HG03571 (cell line): ENCODE data around the gene LRMDA.

Experiments used
- ATAC-seq: cut with Tn5 transposase; IDR thresholded peaks from one replicate; pipeline ENCODE4 v1.9.1; 2021; ENCODE audit not compliant: unreplicated experiment

LRMDA gene

DNA sequence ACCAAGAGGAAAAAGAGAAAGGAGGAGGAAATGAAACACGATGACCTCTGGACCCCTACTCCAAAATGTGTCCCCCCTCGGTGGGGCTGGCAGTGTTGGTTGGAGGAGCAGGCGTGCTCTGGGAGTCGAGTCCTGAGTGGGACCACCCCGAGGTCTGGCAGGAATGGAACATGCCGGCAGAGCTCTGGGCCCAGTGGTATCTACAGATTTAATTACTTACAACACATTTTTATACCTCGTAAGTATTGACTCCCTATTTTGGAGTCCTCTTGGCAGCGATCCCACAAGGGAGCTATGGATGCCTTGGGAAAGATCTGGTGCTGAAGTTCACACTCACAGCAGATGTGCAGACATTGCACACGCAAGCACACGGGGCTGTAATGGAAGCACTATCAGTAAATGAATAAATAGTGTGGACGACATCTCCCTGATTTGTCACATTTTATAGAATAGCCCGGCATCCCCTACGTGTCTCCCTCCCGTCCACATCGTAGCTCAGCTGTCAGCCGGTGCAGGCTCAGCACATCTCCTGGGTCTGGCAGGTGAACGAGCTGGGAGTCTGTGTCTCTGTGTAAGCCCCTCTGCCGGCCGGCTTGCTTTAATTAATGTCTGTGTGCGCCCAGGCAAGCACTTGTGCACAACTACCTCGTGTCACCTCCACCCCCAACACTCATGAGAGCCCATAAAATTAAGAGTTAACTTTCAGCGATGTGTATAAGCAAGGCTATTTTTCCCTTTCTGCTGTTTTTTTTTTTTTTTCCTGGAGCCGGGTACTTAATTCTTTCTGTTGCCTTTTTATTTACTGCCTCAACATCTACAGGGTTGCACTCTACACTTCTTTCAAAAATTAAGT is 603.2 kb downstream of the LRMDA start:
- no peak for ATAC-seq

DNA sequence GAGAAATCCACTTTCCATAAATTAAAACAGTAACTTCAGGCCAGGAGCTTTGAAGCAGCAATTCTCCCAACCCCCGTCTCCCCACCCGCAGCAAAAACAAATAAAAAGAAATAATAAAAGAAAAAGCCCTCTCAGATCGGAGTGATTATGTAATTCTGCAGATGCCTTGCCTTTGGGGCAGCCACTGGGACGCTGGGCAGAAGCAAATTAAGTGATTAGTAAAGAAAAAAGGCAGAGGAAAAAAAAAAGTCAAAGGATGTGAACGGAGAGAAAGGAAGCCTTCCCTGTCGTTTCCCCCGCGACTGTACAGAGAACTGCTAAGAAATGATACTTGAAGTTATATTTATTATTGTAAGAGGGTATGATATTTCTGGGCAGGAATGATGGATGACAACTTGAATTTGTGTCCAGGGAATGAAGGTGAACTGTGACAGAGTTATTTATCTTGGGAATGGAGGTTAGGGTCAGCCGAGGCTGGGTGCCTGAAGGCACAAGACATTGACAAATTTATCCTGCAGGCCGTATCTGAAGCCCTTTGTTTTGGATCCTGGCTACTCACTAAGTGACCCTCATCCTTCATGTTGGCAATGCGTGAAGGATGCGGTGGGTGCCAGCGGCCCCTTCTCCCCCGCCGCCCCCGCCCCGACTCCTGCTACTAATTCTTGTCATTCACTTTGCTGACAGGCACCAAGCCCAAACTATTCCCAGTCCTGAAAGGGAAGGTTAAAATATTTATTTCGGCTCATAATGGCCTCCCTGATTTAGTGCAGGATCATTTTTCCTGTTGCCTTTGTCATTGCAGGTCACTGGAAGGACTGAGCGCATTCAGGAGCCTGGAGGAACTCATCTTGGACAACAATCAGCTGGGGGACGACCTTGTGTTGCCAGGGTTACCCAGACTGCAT is 604.0 kb downstream of the LRMDA start:
- no peak for ATAC-seq

DNA sequence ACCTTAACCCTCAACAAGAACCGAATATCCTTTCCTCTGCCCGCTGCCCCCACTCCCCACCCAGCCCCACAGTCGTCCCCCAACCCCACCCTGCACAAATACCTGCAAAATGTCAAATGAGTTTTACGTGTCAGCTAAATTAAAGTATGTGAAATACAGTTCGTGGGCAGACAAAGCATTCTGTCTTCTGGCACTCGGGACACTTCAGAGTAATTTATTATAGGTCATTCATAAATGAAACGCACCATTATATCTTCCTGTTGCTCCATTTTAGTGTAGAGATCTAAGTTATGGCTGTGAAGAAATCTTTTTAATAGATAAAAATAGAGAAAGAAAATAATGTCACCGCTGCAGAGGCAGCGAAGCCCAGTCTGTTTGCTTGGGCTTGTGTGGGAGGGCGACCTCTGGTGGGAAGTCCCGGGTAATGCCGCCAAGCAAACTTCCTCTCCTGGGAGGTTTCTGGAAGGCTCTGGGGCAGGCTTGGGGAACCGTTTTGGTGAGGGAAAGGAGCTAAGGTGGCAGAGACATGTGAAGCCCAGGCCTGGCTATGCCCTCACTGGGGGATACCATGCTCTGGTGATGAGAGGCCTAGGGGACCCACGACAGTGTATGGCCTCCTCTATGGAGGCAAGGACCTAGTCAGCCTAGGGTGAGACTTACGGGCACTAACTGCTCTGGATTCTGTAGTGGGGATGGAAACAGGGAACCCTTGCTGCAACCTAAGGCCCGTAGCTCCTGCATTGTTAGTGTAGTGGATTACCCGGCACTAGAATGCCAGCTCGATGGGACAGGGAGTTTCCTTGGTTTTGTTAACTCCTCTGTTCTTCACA is 604.9 kb downstream of the LRMDA start:
- peak; percentile 85 for ATAC-seq

DNA sequence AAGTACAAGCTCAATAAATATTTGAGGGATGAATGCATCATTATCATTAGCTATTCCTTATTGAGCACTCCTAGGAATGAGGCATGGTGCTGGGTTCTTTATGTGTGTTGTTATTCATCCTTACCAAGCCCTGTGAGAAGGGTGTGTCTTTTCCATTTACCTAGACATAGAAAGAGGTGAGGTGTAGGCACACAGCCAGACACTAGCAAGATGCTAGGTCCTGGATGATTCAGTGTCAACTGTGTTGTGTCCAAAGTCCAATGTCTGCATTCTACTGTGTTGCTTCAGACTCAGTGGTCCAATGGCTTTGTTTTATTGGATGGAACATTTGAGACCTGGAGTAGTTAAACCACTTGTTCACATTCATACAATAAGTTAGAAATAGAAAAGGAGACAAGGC is 605.5 kb downstream of the LRMDA start:
- no peak for ATAC-seq

DNA sequence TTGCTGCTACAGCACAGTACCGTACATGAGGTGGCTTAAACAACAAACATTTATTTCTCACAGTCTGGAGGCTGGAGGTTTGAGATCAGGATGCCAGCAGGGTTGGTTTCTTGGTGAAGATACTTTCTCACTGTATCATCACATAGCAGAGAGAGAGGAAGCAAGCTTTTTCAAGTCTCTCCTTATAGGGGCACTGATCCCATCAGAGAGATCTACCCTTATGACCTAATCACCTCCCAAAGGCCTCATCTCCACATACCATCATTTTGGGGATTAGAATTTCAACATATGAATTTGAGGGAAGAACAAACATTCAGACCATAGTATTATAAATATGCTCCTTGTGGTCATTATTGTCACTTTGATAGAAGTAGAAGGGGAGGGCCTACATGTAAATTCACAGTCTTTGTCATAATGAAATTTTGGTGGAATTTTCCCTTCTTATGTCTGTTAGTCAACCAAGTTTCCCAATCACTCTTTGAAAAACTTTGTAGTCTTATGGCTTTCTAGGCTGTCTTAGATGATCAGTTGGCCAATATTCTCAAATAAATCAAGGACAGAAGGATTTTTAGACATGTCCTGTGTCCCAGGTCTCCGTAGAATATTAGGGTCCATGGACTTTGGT is 606.2 kb downstream of the LRMDA start:
- ATAC-seq = no peak

DNA sequence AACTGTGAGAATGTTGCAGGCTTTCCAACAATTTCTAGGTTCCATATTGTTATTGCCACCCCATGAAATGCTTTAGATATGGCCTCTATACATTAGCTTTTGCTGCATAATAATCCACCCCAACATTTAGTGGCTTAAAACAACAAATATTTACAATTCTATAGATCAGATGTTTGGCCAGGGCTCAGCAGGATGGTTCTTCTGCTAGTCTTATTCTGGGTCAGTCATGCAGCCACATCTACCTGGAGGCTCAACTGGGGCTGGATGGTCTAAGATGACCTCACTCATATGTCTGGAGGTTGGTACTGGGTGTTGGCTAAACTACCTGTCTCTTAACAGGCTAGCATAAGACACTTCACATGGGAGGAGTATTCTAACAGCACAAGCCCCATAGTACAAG is 607.3 kb downstream of the LRMDA start:
- ATAC-seq = no peak

DNA sequence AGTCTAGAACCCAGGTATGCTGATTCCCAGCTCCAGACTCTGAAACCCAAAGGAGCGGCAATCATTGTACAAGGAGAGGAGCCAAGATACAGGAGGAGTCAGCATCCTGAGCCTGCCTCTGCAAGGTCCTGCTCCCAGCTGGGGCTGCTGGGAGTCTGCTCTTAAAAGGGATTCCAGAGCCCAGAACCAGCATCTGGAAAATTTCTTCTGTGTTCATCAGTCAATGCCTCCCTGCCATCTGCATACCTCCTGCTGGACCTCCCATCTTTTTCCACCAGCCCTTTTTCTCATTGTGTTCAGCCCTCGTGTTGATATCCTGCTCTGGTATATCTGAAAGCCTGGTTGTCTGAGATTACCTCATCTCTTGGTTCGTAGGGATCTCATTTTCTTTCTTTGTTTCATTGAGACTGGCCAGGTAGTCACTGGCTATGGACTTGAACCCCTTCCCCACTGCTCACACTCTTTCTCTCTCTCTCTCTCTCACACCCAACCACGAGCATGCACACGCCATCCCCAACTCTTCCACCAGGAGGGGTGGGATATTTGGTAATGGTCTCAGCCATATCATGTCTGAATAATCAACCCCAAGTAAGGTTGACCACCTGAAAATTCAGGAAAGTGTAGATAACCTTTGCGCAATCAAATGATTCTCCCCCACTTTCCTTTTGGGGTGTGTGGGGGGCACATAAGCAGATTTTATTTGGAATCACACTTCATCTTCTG is 608.8 kb downstream of the LRMDA start:
- no peak for ATAC-seq

DNA sequence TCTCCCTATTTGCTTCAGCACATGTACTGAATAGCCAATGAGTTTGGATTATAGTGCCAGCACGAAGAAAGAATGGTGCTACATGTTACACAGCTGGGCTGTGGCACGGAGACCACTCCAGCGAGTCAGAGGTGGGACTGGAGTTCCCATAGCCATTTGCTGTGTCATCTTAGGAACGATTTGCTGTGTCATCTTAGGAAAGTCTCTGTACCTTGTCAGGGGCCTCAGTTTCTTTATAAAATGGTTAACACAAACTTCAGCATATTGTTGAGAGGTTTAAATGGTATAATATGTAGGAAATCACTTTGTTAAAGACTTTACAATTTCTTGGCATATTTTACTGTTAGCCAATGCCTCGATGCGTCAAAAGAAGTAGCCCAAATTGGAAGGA is 609.4 kb downstream of the LRMDA start:
- no peak for ATAC-seq

DNA sequence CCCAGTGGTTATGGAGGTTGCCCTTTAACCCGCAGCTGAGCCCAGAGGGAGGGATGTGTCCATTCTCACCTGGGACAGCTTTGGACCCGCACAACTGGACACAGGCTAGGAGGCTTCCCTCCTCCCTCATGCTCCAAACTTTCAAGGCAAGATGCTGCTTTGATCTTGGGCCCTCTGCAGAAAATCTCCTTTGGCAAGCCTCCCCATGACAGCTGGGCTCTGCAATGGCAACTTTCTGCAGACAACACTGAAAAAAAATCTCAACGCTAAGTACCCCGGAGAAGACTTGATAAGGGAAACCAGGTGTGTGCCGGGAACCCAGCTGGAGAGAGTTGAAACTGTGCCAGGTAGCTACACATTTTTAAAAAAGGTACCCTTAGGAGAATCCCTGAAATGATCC is 610.1 kb downstream of the LRMDA start:
- ATAC-seq = no peak

DNA sequence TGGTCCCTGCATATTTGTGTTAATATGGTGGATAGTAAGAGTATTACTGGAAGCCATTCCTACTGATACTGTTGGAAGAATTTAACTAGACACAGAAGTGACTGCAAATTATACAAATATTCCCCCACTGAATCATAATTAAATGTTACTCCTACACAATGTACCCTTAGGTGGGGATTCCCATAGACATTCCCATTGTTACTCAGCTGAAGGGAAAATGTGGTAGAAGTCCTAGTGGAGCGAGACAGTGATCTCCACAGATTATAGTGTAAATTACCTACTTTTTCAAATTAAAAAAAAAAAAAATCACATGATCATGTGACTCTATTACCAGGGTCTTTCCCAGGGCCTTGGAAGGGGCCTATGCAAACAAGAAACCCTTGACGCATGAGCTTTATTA is 611.8 kb downstream of the LRMDA start:
- no peak for ATAC-seq

DNA sequence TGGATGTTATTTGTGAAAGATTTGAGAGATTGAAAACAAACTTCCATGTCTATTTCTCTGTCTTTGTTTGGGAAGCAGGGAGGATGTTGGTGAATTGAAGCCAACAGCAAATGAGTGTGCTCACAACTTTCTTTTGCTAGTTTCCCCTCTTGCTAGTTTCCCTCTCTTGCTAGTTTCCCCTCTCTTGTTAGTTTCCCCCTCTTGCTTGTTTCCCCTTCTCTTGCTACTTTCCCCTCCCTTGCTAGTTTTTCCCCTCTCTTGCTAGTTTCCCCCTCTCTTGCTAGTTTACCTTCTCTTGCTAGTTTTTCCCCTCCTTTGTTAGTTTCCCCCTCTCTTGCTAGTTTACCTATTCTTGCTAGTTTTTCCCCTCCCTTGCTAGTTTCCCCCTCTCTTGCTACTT is 613.3 kb downstream of the LRMDA start:
- no peak for ATAC-seq

DNA sequence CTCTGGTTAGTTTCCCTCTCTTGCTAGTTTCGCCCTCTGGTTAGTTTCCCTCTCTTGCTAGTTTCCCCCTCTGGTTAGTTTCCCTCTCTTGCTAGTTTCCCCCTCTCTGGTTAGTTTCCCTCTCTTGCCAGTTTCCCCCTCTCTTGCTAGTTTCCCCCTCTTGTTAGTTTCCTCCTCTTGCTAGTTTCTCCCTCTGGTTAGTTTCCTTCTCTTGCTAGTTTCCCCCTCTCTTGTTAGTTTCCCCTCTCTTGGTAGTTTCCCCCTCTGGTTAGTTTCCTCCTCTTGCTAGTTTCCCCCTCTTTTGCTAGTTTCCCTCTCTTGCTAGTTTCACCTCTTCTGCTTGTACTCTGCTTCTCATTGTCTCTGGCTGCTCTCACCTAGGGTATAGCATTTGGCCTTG is 613.8 kb downstream of the LRMDA start:
- no peak for ATAC-seq

DNA sequence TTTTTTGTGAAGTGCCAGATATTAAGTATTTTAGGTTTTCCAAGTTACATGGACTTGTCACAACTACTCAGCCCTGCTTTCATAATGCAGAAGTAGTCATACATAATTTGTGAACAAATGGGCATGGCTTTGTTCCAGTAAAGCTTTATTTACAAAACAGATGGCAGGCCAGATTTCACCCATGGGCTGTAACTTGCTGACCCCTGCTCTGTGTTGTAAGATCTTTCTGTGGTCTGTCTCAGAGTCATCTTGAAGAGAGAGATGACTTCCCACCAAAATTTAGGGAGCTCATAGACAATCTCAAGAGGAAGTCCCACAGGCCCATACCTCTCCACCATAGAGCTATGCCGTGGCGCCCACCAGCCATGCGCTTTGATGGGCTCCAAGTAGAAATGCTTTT is 616.1 kb downstream of the LRMDA start:
- no peak for ATAC-seq

DNA sequence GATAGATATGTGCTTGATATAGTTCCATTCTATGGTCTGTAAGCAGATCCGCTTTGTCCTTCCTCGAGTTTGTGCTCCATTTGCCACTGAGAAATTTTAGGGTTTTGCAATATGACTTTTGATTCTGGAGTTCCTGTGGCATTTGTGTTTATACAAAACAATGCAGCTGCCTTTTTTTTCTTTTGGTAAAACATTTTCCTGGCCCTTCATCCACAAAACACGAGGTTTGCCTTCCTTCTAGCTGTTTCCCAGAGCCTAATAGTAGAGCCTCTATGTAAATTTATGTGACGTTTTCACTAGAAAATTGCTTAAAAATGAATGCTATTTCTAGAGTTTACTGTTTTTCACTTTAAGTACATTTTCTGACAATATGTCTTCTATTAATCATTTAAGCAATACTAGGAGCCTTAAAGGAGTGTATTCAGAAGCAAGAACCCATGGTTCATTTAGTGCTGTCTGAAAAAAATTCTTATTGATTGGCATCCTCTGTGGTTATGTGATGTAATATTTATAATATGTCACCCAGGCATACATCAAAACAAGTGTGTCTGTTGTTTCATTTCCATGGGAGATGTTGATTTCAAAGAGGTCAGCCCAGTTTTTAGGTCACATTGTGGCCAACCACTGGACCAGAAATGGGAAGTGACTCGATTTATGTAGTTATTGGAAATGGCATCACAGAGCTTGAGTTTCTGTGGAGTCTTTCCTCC is 618.3 kb downstream of the LRMDA start:
- no peak for ATAC-seq

DNA sequence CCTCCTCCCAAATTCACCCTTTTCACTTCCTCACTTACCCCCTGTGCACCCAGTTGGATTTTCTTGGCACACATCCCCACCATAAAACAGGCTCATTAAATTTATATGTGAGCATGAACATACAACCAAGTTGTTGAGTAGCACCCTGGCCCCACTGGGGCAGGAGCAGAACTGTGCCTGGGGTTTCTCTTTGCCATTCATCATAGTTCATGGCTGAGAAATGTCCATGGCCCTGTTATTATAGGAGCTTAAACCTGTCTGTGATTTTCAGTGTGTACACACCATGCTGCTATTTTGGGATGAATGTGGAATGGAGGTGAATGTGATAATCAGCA is 618.8 kb downstream of the LRMDA start:
- ATAC-seq = no peak

DNA sequence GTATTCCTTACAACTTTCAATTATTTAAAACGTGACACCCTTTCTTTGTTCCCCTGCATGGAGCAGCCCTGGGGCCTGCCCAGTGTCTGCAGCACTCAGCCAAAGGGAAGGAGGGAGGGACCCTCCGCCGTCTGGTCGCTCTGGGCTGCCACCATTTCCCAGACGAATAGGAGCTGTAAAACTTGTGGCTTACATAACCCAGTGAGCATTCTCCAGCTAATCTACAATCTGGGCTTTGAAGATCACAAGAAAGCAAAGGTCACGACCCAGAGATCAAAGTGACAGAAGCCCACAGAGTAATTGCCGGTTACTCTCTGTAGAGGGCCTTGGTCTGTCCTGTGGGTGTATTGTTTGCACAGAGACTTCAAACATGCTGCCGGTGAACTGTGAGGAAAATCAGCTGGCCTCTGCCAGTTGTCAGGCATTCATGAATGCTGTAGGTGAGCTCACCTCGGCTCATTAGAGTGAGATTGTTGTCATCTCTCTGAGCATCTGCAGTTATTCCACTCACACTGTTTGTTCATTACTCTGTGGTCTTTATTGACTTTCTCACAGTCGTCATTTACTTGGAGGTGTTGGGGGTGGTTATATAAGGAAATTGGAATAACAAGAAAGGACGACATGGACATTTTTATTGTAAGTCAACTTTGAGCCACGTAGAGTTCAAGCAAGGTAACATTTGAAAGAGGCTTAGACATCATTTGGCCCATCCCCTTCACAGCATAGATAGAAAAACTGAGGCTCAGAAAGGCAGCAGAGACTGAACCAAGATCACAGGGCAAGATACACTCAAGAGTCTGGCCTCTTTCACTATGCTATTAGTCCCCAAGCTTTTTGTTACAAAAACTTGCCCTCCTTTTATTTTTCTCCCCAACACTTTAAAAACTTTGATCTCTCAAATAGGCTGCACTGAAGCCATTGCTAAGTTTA is 619.8 kb downstream of the LRMDA start:
- no peak for ATAC-seq

DNA sequence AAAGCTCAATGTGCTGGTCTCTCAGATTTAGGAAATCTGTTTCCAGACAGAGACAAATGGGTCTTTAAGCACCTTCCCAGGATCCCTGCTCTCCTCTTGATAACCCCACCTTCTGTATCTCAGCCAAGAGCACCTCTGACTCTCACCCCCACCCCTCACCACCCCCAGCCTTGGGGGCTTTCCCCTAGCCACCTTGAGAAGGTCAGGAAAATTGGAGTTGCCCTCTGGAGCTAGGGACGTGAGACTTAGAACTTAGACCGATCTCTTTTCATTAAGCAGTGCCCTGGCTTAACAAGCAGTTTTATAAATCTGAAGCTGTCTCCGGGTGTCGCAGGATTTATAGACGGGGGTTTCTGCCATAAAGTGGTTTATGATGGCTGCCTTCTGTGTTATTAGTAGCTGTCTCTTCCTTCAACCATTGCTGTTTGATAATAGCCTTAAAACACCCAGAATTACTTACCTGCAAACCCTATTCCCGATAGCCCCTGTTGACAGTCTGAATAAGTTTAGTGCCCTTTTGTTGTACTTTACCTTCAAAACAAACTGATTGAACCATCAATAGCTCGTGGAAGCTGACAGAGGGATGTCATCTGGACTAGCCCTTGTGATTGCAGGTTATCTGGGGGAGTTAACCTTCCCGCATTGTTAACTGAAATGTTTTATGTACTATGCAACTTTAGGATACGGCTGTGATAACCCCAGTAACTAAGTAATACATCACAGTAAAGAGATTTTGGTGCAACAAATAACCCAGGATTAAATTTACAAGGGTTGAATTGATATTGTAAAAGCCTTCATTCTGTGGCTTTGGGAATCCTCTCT is 621.5 kb downstream of the LRMDA start:
- no peak for ATAC-seq

DNA sequence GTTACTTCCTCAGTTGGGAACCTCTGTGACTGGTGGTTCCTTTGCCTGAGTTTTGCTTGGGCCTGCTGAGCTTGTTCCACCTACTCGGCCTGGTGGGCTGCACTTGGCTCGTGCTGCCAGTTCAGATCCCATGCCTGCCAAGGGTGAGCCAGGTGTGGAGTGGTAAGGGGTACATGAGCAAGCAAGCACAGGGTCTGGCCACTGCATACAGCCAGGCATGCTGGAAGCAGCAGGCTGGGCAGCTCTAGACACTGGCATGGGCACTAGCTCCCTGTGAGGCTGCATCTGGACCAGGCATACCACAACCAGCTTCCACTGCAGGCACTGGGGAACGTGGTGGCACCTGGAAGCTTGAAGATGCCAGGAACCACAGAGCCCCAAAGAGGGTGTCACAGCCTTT is 624.0 kb downstream of the LRMDA start:
- ATAC-seq = no peak
